ENCODE results near the gene MEN1.

Gene MEN1

DNA sequence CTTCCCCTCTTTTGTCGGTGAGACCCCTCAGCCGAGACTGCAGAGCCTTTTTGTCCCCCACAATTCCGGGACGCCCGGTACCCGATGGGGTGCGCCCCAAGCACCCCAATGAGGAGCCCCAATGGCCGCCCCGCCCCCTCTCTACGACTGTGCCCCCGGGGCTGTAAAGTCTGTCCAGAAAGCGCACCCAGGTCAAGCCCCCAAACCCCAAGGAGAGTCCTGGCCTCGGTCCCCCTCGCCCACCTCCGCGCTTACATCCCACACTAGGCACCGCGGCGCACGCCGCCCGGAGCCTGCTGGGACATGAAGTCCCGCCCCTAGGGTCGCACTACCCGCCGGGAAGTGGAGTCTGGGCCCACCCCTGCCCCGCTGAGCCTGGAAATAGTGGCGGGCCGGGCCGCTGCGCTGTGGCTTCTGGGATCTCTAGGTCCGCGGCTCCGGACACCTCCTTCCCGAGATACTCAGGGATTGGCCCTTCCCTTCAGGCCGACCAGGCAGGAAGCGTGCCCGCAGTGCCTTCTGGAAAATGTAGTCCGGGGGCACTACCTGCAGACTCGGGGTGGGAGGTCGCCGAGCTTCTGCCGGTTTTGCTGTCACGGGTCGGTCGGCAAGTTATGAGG lies at the start of gene MEN1:
TSS of gene MEN1 (minus strand) at position 281 of the 620 bp plus-strand sequence. CDS start 442 bp downstream, outside the sequence.
- FAIRE-seq (peak; percentile 81), DNase-seq (ENCODE audit: low spot score) (peak; percentile 86)

DNA sequence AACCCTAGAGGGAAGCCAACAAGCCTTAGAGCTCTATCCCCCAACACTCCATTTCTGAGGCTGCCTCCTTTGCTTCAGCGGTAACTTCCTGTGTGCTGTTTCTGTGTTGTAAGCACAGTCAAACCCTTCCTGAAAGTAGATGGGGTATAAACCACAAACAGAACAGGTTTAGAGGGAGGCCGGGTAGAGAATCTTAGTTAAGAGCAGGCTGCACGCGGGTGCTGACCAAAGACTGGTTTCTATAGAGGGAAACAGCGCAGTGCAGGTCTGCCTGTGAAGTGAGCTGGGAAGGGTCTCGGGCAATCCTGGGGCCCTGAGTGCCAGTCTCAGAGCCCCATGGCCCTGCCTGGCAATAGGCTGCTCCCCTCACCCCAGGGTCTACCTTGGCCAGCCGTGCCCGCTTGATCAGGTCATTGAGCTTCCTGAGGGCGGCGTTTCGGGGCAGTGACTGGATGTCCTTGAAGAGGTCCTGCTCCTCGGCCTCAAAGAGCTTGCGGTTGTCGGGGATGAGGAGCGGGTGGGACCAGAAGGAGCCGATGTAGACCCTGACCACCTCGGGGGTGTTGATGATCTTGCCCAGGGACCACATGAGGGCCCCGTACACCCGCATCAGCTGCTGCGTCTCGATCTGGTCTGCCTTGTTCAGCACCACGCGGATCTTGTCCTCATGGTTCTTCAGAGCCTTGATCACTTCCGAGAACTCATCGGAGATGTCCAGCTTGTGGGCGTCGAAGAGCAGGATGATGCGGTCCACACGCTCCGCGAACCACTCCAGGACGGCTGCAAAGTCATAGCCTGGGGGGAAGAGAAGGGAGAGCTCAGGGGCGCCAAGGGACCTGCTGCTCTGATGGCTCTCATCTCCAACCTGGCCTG lies 49.4 kb upstream of the MEN1 start:
- no peak for DNase-seq (ENCODE audit: low spot score)
- FAIRE-seq: no peak

DNA sequence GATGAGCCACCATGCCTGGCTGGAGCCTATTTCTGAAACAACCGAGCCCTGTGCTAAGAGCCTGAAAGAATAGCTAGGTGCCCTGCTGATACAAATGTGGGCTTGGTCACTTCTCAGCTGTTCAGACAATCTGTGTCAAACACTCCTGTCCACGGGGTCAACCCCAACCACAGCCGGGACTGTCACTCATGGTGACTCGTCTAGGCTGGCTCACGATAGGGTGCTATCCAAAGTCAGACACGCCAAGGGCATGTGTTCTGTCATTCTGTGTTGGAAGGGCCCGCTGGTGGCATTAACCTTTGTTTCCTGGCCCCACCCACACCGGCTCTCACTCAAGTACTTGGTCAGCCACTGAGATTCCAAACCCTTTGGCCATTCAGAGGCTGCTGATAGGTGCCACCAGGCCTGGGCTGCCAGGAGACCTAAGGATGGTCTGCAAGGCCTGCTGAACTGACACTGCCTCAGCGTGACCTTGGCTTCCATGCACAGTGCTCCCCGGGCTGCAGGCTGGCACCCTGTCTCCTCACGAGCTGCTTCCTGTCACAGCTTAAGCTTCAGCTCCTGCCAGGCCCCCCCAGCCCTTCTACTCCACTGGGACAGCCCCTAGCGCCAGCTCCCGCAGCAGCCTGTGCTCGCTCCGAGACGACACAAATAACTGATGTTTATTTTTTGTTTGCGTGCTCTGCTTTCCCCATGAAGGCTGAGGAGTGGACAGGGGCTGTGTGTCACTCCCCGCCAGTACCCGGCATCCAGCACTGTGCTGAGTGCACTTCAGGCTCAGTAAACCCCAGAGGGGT lies 48.3 kb upstream of the MEN1 start:
- FAIRE-seq (no peak), DNase-seq (ENCODE audit: low spot score) (peak; percentile 49)

DNA sequence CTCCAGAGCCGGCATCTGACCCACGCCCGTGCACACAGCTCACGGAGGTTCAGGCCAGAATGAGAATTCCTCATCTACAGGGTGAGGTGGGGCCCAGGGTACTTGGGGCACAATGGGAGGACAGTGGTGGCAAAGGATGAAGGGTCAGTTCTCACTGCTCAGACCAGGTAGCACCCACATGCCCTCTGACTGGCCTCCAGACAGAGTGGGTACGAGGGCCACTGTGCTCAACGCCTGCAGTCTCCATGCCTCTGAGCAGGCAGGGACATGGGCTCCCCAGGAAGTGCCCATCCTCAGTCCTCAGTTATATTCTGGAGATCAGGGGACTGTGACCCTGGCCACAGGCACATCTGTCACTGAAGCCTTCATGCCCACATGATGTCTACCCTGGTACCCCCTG lies 47.1 kb upstream of the MEN1 start:
- no peak for FAIRE-seq
- DNase-seq (ENCODE audit: low spot score): no peak

DNA sequence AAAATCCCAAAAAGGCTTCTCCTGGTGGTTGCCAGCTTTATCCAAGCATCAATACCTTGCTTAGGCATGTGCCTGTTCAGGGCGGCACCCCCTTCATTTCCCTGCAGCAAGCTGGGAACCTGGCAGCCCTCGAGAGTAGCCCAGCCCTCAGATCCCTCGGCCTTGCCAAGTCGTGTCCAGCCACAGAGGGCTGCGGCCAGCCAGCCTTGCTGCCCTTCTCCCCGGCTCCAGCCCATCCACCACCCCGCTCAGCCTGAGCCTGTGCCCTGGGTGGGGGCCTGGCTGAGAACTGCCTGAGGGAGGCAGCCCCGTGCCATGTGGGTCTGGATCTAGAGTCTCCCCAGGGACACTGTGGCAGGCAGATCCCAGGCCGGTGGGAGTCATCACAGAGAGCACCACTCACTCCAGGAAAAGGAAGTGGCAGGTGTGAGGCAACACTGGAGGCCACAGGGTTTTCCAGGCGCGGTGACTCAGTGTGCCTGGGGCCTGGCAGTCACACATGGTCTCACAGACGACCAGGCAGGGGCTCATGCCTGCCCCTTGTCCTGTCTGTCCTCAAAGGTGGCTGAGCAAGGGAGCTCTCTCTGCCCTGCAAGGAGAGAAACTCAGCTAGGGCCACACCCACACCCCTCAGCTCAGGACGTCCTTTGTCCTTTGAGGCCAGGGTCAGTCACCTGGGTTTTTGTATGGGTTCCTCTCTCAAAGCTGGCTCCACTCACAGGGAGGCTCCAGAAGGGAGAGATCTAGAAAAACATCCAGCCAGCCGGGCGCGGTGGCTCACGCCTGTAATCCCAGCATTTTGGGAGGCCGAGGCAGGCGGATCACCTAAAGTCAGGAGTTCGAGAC lies 46.3 kb upstream of the MEN1 start:
- FAIRE-seq (peak; percentile 87), DNase-seq (ENCODE audit: low spot score) (peak; percentile 93)

DNA sequence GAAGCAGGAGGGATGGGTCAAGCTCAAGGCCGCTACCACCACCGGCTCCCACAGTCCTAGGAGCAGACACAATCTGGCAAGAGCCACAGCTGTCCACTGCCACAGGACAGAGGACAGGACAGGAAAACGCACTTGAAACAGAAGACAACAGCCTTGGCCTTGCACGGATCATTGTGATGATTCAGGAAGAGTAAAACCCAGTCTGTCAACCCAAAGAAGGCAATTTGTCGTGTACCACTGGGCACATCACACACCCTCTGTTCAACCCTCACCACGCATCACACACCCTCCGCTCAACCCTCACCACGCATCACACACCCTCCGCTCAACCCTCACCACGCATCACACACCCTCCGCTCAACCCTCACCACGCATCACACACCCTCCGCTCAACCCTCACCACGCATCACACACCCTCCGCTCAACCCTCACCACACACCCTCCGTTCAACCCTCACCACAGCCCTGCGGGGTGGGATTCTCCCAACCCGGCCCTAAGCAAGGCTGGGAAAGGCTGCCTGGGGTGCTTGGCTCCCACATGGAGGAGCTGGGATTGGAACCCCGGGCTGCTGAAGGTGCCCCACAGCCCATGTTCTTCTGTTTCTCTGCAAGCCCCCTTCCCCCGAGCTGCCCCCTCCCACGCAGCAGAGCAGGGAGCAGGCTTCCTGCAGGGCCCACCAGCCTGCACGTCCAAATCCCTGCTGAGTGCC lies 45.4 kb upstream of the MEN1 start:
- DNase-seq (ENCODE audit: low spot score) (peak; percentile 40), FAIRE-seq (no peak)

DNA sequence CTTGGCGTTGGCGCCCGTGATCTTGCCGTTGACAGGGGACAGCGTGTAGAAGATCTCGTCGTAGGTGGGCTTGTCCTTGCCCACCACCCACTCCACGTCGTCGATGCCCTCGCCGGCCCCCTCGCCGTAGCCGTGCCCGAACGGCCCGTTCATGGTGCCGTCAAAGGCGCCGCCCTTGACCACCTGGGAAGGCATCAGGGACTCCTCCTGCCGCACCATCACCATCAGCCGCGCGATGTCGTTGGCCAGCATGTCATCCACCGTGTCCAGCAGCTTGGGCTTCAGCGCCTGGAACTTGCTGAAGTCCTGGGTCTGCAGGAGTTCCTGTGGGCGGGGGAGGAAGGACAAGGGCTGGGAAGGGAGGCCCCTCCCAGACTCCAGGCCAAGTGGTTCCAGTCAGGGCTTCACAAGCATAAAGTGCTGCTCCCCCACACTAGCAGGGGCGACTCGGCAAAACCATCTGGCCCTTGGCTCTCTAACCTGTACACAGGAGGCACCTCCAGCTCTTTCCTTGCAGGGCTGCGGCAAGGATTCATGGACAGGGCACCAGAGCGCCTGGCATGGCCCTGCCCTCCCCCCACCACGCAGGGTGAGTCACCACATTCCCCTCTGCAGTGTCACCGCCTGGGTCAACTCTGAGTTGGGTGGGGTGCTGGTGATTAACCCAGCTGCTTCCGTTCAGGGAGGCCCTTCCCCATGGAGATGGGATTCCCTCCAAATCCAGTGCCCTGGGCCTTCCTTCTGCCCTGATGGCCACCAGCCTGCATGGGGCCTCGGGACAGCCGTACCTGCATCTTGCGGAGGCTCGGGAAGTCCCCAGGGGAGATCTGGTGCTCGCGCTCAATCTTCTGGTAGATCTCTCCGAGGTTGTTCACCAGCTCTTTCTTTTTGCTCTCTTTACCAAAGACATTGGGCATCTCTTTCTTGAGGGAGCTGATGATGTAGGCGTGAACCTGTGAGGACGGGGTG lies 44.5 kb upstream of the MEN1 start:
- FAIRE-seq: peak; percentile 86
- DNase-seq (ENCODE audit: low spot score): peak; percentile 94

DNA sequence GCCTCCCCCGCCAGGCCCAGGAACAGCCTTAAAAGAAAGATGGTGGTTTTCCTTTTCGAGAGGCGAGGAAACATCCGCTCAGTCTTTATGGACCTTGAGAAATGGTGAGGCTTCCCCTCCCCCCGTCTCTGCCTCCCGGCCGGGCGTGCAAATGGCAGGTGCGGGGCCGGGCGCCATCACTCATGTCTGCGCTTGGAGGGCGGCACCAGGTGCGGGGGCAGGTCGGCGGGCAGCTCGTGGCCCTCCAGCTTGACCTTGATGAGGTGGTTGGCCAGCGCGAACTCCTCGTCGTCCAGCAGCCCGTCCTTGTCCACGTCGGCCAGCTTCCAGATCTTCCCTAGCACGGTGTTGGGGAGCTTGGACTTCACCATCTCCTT lies 43.8 kb upstream of the MEN1 start:
- no peak for FAIRE-seq
- DNase-seq (ENCODE audit: low spot score): no peak

DNA sequence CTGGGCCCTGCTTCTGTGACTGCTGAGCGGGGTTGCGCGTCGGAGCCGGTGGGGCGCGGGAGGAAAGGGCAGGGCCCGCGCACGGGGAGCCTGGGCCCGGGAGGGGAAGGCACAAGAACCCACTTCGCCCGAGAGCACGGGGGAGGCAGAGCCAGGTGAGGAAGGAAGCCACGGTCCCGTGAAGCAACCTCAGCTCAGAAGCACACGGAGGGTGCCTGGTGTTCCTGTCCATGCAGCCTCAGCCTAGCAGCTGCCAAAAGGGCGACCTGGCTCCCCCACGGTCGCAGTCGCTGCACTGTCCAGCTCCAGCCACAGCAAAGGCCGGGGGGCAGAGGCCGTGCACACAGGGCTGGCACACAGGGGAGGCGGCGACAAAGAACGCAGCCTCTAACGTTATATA lies 43.4 kb upstream of the MEN1 start:
- no peak for FAIRE-seq
- no peak for DNase-seq (ENCODE audit: low spot score)

DNA sequence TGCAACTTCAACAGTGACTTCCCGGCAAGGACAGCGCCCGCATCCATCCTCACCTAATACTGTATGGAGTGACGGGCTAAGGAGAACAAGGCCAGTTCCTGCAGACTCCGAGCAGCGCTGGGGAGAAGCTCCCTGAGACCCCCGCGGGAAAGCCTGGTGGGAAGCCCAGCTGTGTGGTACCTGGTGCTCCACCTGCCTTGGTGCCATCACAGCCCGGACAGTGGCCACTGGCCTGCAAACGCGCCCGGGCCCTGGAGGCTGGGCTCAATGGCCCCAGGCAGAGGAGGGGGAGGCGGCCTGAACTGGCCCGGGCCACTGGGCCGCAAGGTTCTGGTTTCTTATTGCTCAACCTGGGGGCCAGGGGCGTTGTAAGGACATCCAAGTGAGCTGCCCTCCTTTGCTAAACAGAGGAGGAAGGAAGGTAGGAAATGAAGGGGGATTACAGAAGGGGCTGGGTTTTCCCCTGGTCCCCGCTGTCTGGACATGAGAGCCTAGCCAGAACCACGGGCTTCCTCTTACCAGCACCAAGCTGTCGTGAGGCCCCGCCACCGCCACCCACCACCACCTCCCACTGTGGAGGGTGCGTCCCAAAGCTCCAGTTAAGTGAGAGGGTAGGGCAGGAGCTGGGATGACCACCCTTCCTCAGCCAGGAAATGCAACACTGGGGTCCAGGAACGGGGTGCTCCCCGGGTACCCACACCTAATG lies 42.6 kb upstream of the MEN1 start:
- FAIRE-seq: no peak
- DNase-seq (ENCODE audit: low spot score): no peak

DNA sequence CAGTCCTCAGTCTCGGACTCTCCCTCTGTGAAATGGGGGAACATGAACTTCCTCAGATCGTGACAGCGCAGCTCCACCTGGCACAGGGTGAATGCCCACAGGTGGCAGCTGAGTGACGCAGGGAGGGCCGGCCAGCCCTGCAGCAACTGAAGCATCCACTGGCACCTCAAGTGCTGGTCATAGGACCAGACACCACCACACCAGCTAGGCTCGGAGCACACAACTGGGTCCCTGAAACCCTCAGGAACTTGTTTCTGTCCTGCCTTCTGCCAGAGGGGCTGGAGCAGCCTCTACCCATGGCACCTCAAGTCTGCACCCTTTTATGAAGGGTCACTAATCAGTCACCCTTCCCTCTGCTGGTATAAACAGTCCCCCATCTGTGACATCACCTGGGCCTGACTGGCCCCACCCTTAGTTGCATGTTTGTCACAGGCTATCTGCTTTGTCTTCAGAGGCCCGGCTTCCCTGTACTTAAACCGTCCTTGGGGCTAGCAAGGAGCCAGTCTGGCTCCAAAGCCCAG lies 41.5 kb upstream of the MEN1 start:
- no peak for FAIRE-seq
- DNase-seq (ENCODE audit: low spot score): no peak

DNA sequence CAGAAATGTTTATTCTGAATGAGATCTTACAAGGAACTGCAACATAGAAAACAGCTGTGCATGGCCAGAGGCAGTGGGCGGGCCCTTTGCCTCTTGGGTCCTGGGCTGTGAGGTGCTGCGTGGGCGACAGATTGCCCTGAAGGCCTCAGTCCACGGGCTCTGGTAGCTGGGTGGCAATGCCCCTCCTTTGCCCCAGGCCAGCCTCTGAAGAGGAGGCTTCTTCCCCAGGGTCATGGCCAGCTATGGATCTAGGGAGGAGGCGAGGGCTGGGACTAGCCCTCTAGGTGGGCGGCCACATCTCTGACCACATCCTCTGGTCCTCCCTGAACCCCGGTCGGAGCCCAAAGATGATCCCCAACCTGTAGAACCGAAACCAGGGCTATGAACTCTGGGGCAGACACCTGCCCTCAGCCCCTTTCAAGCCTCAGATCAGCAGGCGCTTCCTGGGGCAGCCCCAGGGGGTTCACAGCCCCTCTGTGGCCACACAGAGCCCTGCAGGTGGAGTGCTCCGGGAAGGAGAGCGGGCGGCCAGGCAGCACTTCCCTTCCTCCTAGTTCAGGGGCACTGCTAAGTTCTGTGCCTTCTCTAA lies 40.7 kb upstream of the MEN1 start:
- no peak for FAIRE-seq
- no peak for DNase-seq (ENCODE audit: low spot score)

DNA sequence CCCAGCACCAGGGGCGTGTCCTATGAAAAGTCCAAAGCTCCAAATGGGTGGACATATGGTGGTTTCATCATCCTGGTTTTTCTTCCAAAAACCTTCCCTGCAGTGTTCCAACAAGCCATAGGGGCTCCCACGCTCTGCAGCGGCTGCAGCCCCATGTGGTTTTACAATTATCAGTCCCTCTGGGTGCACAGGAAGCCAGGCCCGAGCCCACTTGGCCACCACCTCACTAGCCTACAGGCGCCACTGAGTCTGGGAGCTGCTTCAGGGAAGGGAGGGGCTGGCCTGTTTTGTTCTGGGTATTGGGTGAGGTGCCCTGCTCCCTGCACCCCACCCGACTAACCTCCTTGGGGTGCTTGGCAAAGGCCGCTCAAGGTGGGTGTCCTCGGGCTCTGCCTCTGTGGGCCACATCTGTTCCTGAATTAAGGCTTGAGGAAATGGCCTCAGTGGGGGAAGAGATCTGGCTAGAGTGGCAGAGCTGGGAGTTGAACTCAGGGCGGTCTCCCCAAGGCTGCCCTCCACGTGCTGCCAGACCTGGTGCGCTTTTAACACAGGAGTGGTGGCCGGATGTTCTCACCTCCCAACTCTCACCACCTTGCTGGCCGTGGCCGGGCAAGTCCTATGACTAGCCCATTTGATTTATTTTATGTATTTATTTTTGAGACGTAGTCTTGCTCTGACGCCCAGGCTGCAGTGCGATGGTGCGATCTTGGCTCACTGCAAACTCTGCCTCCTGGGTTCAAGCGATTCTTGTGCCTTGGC lies 39.4 kb upstream of the MEN1 start:
- no peak for DNase-seq (ENCODE audit: low spot score)
- no peak for FAIRE-seq

DNA sequence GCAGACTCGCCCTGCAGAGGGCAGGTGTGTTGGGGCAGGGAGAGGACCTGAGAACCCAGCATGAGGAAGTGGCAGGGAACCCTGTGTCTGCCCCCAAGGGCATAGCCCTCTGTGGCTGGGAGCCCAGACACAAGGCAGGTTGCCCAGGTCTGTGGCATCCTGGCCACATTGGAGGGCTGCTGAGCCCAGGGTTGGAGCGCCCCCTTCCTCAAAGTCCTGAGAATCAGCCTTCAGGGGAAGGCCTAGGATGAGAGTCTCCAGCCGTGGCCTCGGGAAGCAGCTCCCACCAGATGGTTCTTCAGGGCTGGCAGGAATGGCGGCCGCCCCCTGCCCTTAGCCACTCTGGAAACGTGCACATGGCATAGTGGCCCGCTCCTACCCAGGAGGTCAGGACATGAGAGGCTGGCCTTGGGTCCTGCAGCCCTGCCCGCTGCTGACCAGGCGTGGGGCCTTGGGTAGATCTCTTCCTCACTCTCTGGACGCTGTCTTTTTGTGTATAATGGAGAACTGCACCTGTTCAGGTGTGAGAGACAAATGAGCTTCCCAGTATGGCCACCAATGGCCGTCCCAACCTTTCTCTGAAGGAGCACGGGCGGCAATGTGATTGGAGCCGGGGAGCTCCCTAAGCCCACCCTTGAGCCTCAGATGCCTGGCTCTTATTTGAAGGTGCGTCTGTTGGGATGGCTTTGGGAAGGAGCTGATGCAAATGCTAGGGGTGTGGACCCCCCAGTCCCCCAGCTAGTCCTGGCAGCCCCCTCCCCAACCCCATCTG lies 38.7 kb upstream of the MEN1 start:
- FAIRE-seq: no peak
- DNase-seq (ENCODE audit: low spot score): no peak

DNA sequence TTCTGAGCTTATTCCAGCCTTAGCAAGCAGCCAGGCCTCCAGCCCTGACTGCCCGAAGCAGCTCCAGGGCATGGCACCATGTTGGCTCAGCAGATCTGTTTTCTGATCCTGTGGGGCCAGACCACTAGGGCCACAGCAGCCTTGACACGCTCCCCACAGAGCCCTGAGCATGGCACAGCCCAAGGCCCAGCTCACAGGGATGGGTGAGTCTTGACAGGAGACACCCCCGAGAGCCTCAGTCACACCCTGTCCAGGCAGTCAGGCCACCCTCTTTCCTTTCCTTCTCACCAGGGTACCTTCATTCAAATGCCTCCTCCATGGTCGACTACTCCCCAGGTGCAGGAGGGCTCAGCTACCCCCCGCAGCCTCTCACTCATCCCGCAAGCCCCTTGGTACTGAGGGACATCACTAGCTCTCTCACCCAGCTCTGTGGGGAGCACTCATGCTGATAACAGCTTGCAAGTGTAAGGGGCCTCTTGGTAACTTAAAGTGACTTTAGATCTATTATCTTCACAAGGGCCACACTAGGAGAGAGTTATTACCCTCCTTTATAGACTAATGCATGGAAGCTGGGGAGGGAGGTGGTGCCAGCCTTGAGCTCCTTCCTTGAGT lies 38.0 kb upstream of the MEN1 start:
- FAIRE-seq: no peak
- no peak for DNase-seq (ENCODE audit: low spot score)

DNA sequence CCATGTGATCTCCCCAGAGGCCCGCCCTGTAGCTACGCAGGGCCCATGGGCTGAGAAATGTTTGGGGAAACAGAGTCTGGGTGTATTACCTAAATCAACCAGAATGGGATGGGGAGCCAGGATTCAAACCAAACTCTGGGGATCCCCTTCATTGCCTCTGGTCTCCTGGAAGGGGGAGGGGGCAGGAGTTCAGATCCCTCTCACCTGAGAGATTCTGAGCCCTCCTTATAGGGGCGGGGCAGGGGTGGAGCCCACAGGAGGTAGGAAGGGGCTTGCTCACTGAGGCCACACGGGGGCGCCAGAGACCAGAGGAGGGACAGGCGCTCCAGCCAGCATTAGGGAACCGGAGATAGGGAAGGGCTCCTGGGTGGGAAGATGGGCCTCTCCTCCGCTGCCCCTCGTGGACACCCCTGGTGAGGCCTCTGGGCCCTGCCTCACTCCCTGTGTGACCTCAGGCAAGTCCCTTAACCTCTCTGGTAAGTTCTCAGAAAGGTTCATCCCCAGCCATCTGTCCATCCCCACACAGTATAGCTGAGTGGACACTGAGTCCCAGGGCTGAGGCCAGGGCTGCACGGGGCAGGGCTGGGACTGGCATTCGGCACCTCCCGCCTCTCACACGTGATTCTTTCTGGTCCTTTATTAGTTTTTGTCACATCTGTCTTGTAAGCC lies 36.8 kb upstream of the MEN1 start:
- FAIRE-seq: no peak

More for the DNA sequence above, 36.8 kb upstream of the MEN1 start:
- DNase-seq (ENCODE audit: low spot score): peak; percentile 78

Data from RCC 7860 (cell line).